HG02973 (cell line): ENCODE results near the gene AGXT.

Experiments
- ATAC-seq: cut with Tn5 transposase; IDR thresholded peaks from one replicate; pipeline ENCODE4 v1.9.1; 2021; ENCODE audit warnings: moderate library complexity; ENCODE audit not compliant: unreplicated experiment

The AGXT gene

DNA sequence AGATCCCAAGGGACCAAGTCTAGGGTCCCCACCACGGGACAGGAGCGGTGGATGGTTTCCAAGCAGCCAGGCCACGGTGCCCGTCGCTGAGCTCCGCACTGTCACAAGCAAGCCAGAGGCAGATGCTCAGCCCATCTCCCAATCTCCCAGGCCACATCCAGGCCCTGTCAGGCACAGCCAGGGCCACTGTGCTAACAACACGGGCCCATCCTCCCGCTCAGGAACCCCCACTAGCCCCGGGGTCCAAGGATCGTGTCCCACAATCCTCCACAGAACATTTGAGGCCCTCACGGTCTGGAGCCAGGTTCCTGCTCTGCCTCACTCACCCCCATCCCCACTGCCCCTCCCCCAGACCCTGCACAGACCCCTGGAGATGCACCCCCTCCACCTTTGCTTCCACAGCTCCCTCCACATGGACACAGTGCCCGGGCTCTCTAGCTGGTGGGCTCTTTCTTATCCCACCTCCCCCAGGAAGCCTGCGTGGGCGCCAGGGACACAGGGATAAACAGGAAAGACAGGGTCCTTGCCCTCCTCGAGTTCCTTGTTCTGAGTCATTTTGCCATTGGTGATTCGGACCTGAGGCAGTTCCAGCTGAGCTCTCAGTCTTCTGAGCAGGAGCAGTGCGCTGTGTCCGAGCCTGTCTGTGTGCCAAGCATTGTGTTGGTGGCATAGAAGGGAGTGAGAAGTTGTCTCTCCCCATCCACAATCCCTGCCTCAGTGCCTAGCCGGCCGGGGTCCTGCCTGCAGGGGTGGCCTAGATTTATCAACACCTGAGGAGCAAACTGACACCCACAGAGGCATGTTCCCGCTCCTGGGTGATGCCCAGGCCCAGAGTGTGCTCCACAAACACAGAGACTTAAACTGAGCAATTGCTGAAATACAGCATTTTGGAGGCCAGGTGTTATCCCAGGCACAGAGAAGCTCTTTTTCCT, 44.5 kb downstream of the AGXT start:
- no peak for ATAC-seq

DNA sequence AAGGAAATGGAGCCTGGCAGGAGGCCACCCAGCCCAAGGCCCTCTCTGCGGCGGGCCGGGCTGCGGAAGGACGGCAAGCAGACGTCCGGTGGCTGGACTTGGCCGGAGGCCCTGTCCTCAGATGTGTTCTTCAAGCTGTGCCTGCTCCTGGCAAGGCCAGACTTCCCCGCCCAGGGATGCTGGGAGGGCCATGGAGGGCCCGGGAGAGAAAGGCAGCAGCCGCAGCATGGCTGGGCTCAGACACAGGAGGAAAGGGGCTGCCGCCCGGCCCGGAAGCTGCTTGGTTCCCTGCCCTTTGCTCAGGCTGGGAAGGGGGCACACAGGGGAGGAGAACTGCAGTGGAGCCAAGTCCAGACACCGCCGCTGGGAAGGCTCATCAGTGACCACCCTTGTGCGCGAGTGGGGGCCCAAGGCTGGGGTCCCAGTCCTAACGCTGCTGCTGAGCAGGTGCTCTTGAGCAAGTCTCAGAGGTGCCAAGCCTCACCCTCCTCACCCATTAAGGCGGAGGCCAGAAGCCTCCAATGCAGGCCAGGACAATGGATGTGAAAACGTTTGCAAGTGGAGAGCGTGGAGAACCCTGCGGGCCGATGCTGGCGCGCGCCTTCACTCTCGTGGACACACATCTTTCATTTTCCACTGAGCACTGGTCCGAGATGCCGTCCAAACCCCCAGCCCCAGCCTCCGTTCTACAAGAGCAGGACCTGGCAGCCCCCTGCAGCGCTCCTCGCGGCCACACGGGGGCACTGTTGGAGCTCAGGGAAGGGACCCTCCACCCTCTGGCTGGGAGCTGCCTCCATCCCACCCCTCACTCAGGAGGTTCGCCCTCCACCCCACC, 45.4 kb downstream of the AGXT start:
- no peak for ATAC-seq

DNA sequence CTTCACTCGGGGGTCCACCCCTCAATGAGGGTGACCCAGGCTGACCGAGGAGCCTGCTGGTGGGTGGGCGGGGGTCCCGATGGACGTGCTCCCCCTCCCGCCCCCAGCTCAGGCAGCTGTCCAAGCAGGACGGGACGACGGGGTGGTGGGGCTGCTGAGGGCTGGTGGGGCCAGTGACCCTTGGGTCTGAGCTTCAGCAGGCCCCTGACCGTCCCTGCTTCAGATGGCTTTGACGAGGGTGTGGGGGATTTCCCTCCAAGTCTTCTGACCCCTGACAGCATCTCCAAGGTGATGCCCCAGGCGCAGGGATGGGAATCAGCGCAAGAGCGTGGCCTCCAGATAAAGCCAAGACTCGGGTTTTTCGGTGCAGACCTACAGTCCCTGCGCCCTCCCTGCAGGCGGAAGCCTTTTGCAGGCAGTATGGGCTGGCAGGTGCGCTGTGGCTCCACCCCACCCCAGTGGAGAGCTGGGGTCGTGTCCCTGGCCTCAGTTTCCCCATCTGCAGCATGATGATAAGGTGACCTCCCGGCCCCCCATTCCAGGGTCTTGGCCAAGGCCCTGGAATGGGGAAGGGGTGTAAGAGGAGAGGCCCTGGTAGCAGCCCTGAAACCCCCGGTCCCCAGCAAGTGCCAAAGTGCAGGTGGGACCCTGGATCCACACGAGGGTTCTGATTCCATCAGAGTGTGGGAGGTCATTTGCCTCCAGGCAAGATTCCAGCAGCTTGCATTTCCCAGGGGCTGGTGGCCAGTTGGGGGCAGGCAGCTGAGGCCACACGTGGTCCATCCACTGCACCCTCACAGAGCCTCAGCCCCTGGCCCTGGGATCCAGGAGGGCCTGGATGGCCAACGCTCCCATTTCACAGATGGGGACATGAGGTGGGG, 46.3 kb downstream of the AGXT start:
- ATAC-seq: no peak

DNA sequence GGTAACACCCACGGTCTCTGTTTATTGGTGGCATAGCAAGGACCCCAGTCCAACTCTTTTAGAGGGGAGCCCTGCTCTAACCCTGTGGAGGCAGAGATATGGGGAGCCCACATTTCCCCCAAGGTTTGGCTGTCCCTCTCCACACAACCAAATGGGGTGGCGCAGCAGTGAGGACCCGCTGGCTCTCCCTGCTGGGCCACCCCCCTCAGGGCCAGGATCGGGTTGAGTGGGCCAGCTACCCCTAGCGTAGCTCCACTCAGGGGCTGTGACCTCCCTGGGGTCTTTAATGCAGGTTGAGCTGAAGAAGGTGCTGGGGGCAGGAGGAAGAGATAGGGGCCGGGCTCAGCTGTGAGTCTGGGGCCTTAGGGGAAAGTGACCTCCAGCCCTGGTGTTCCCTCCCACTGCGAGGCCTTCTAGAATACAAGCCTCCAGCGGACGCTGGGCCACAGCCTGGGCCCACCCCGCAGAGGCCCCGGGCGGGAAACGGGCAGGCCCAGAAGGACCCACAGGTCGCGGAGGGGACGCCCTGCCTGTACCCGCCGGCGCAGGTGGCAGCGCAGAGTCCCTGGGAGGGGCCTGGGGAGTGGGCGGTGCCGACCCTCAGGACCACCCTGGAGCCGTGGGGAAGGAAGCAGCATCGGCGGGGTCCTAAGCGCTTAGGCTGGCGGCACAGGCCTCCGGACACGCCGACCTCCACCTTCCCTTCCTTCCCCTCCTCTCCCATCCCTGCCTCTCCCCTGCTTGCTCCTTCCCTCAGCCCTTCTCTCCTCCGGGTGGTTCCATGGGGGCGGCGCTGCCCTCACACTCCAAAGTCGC, 47.1 kb downstream of the AGXT start:
- no peak for ATAC-seq

DNA sequence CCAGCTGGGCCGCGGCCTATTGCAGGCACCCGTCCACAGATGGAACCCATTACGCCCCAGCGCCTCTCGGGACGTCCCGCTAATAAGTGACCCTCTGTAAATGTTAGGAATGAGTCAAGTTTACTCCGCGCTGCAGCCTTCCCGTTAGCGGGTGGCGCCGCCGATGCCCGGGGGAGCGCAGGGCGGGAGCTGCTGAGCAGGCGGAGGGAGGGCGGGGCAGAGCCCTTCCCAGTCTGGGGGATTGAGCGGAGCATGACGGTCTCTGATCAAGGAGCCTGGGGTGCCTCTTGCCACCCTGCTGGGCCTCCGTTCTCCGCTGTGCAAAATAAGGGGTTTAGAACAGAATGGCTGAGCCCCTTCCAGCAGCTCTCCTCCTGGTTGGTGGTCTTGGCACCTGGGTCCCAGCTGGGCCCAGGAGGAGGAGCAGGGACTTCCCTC, 48.0 kb downstream of the AGXT start:
- no peak for ATAC-seq

DNA sequence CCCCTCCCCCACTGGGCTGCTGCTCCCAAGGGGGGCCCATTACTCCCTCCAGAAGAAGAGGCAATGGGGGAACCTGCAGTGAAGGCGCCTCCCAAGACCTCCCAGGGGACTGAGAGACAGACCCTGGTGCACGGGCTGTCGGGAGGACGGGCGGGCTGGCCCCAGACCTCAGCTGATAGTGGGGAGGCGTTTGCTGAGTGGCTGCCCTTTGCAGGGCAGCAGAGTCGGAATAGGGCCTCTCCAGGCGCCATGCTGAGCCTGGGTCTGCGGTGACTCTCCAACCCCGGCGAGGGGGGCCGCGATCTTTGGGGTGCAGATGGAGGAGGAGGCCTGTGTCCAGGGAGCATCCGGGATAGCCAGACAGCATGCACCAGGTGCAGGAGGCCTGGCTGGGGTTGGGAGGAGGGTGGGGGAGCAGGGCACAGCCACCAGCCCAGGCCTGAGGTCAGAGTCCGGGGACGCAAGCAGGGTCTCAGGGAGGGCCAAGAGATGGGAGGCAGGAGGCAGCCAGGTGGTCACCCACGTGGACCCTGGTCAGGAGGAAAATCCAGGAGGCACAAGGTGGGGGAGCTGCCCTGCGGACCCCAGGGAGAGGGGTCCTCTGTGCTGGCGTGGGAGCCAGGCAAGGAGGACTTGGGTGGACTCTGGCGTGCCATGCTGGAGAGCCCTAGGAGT, 48.5 kb downstream of the AGXT start:
- no peak for ATAC-seq

DNA sequence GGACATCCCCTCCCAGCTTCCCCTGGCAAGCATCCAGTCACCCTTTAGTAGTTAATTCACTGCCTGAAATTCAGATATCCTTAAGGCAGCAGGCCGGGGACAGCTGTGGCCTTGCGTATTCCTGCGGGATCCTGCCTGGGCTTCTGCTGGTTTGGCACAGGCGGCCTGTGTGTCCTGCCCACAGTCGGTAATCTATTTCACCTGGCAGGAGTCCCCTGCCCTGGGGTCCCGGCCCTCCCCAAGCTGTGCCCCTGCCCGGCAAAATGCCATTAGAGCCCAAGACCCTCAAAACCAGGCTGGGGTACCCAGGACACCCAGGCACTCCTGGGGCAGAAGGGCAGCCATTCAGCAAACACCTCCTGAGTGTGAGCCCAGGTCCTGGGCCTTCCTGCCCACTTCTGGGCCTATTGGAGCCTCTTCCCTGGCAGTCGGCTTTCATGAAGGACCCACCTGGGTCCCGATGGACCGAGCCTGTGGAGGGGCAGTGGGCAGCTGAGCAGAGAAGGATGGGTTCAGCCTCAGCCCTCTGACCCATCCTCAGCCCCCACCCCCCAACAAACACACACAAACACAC, 49.1 kb downstream of the AGXT start:
- ATAC-seq: no peak

DNA sequence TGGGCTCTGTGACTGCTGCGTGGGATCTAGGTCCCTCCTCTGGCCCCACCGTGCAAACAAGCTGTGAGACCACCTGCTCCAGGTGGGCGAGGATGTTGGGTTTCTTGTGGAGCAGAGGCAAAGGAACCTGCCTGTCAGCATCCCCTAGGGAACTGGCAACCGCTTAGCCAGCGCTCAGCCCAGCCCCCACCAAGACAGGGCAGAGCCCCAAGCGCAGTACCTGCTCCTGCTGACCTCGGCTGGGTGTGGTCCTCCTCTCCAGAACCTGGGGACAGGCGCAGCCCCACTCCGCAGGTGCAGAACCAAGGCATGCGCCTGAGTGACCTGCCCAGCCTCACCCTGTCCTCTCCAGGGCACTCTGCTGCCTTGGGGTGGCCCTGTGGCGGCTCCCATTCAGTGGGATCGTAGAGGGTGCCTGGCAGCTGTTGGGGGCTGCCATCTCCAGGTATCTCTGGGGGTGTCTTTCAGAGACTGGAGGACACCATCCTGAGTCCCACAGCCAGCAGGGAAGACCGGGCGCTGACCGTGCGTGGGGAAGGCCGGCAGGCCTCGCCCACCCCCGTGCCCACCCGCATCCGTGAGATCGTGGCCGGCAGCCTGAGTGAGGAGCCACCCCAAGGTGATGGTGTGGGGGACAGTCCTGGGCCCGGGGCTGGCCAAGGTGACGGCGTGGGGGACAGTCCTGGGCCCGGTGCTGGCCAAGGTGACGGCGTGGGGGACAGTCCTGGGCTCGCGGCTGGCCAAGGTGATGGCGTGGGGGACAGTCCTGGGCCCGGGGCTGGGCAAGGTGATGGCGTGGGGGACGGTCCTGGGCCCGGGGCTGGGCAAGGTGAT, 49.9 kb downstream of the AGXT start:
- no peak for ATAC-seq

DNA sequence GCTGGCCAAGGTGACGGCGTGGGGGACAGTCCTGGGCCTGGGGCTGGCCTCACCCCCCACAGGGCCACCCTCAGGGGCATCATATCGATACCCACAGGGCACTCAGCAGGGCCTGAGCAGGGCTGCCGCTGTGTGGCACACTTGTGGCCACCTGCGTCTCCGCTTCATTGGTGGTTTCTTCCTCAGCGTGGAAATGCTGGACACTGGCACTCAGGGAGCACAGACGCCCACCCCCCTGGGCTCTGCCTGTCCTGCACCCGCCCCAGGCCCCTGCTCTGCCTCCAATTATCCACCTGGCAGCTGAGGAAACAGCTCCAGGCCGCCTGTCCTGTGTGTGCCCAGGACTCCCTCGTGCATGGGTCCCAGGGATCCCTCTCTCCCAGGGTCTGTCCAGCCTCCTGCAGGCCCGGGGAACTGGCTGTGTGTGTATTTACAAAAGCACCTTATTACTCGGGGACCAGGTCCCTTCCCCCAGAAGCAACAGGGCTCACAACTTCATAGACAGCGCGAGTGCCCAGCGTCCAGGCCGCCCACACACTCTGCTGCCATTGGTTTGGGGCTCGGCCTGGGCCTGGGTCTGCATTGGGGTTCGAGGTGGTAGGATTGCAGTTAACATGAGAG, 50.6 kb downstream of the AGXT start:
- ATAC-seq: no peak

DNA sequence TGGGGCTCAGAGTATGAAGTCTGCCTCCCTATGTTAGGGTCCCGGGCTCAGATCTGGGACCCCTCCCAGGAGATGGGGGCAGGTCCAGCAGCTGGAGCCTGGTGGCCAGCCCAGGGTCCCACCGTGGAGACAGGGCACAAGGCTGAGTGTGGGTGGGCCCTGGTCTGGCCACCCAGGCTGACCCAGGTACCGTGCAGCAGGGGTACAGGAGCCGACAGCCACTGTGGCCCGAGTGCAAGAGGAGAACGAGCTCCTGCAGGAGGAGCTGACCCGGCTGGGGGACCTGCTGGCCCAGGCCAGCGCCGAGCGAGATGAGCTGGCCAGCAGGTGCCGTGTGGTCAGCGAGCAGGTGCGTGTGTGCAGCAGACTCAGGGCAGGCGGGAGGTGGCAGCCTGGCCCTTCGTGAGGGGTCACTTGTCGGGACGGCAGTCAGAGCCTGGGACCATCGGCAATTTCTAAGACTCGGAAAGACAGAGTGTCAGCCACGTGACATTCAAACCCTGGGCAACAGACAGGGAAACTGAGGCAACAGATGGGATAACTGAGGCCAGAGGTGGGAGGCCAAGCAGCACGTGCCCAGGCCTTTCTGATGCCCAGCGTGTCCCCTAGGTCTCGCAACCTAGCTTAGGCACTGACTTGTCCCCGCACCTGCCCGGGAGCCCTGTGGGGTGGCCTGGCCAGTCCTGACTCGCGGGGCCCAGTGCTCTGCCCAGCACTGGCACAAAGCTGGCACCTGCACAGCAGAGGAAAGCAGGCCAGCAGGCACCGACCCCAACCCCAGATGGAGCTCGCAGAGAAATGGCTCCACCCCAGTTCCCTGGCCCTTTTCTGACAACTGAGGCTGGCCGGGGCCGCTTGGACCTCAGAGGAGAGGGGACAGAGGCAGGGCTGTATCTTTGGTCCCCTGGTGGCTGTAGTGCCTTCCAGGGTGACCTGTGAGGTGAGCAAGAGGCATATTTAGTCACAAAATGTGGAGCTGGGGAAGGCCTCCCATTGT, 51.5 kb downstream of the AGXT start:
- no peak for ATAC-seq

DNA sequence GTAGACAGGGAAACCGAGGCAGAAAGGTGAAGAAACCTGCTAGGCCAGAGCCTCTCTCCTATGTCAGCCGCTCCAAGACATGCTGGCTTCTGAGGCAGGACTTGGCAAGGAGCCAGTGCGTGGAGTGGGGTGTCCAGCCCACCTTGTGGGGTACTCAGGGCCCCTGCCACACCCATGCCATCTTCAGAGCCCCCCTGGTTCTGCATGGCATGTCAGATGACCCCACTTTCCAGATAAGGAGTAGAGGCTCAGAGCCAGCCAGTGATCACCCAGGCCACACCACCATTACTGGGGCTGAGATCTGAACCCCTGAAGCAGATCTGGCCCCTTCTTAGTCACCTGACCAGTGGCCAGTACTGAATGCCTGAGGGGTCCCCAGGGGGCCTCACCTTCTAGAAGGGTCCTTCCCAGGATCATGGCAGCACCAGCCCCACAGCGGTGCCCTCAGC, 52.2 kb downstream of the AGXT start:
- no peak for ATAC-seq

DNA sequence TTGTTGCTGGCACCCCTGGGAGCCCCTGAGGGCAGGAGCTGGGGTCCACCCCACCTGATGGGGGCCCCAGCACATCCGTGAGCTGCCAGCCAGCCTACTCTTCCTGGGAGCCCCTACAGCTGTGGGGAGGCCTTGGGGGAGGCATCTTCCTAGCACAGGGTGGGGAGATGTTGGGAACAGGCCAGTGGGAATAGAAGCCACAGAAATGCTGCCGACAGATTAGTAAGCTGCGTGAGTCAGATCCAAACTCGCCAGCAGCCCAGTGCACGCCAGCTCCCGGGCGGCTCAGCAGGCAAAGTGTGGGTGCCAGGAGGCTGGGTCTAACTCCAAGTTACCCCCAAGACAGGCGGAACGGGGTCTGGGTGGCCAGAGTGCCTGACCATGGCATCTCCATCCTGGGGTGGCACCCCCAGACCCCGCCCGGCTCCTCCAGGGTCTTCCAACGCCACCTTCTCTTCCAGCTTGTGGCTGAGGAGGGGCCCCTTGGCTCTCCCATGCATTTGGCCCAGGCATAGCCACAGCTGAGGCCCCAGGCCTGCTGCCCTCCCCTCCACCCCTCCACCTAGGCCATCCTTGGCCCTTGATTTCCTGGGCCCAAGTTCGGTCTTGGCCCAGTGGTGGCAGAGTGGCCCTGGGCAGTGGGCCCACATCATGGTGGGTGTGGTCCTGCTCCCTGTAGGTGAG, 52.8 kb downstream of the AGXT start:
- ATAC-seq: no peak

DNA sequence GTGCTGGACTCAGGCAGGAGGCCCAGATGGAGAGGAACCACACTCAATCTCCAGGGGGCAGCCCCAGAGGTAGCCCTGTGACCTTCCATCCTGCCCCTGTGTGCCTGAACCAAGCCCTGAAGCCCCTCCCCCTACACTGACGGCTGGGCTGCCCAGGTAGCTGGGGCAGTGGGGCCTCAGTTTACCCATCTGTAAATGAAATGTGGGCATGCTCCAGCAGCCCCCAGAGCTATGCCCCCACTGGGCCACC, 53.3 kb downstream of the AGXT start:
- ATAC-seq: no peak

DNA sequence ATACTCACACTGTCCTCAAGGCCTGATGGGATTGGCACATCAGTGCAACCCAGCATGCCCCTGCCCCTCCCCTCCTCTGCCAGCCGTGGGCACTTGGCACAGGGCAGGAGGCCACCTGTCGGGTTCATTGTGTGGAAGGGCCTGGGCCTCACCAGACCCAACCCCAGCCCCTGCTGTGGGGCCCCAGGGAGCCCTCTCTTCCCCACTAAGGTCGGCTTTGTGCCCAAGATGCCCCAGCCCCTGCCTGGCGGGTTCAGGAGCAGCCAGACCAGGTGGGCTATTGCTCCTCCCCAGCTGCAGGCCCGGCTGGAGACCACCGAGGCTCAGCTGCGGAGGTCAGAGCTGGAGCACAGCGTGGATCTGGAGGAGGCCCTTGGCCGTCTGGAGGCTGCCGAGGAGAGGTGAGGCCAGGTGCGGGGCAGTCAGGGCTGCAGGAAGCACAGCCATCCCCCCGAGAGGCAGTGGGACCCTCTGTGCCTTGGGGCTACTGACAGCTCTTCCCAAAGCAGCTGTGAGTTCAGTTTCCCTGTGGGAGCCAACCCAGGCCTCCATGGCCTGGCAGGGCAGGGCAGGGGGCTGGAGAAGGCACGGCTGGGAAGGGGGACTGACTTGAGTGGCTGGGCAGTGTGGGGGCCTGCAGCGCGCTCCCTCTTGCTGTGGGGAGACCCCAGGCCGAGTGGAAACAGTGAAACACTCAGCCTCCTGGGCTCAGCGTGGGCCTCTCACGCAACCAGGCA, 53.8 kb downstream of the AGXT start:
- ATAC-seq: no peak

DNA sequence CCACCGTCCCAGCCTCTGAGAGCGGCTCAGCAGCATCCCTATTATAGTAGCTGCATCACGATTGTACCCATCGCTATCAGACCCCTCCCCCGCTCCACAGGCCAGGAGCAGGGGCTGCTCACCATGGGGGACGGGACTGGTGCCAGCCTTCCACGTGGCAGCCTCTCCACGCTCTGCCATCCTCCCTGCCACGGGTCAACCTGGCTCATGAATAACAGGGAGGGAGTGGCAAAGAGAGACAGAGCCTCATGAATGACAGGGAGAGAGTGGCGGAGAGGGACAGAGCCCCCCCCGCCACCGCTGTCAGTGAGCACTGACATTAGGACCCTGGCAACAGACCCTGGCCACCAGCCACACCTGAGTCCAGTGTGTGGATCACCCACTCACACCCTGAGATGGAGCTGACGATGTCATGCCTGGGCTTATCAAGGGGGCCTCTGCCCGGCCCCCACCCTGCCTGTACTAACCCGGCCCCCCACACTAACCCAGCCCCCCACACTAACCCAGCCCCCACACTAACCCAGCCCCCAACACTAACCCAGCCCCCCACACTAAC, 54.4 kb downstream of the AGXT start:
- ATAC-seq: no peak
